HS-5 (cell line): ENCODE results near the gene NTPCR.

Experiments
- DNase-seq: peaks from one replicate; pipeline ENCODE4 v3.0.0-alpha.2; 2012; ENCODE audit warnings: low read depth

The NTPCR gene

GRCh38 chr1:233010146-233010545, 59.7 kb downstream of the NTPCR start:
- no peak for DNase-seq

GRCh38 chr1:233012021-233012420, 61.6 kb downstream of the NTPCR start:
- DNase-seq = no peak

GRCh38 chr1:233015965-233016364, 65.6 kb downstream of the NTPCR start:
- DNase-seq = no peak

- DNase-seq = no peak
Measured at GRCh38 chr1:233016798-233017197, 66.4 kb downstream of the NTPCR start.

- DNase-seq = no peak
Measured at GRCh38 chr1:233019083-233019482, 68.7 kb downstream of the NTPCR start.

- DNase-seq = no peak
Measured at GRCh38 chr1:233019778-233020325, 69.4 kb downstream of the NTPCR start.

- DNase-seq = no peak
Measured at GRCh38 chr1:233020426-233020825, 70.0 kb downstream of the NTPCR start.

GRCh38 chr1:233022246-233022645, 71.8 kb downstream of the NTPCR start:
- no peak for DNase-seq

GRCh38 chr1:233024199-233024598, 73.8 kb downstream of the NTPCR start:
- no peak for DNase-seq

GRCh38 chr1:233025157-233025556, 74.7 kb downstream of the NTPCR start:
- no peak for DNase-seq

- DNase-seq = no peak
Measured at GRCh38 chr1:233025567-233025966, 75.2 kb downstream of the NTPCR start.

GRCh38 chr1:233027046-233027445, 76.6 kb downstream of the NTPCR start:
- DNase-seq = no peak

GRCh38 chr1:233031521-233031920, 81.1 kb downstream of the NTPCR start:
- DNase-seq = no peak

GRCh38 chr1:233032916-233033315, 82.5 kb downstream of the NTPCR start:
- DNase-seq = no peak

GRCh38 chr1:233033361-233033760, 83.0 kb downstream of the NTPCR start:
- DNase-seq = no peak
